HFFc6 (cell line): Measurements from ENCODE around the gene PPM1A. TPM values are rescaled to one million over a fixed set of nuclear protein-coding genes. Genes with fewer than 3 reads are reported as not detected.
"Not testable (repeated sequence)": the region's sequence is repeated elsewhere in the genome, so short reads cannot be mapped to it uniquely, and the experiment has no call there.

Source experiments
- DNase-seq: peaks from one replicate; pipeline ENCODE4 v3.0.0-alpha.2; 2018
- H3K27ac Mint-ChIP-seq: 2 replicates; pipeline ENCODE4 v1.8.0; 2020; ENCODE audit warnings: mild to moderate bottlenecking, mixed read lengths
- H3K27me3 Mint-ChIP-seq: 2 replicates; pipeline ENCODE4 v1.8.0; 2021; ENCODE audit warnings: mild to moderate bottlenecking, moderate library complexity, mixed read lengths; ENCODE audit not compliant: insufficient read depth
- H3K36me3 Mint-ChIP-seq: 2 replicates; pipeline ENCODE4 v1.8.0; 2021; ENCODE audit warnings: low read depth, mixed read lengths
- H3K4me1 Mint-ChIP-seq: 2 replicates; pipeline ENCODE4 v1.8.0; 2020; ENCODE audit warnings: low read depth, mixed read lengths
- H3K4me3 Mint-ChIP-seq: 2 replicates; pipeline ENCODE4 v1.8.0; 2020; ENCODE audit warnings: mild to moderate bottlenecking, moderate library complexity, mixed read lengths
- H3K9me3 Mint-ChIP-seq: 2 replicates; pipeline ENCODE4 v1.8.0; 2020; ENCODE audit warnings: mild to moderate bottlenecking, mixed read lengths
- total RNA-seq, 6 experiments: library from RNA; stranded (reverse); fragmentation: NEBNext Ultra II Directional; extraction: Animal tissue kit (Norgen Biotek cat#: 25700); gene quantifications; 2 replicates in 1 of 6; 3 replicates in 5 of 6; pipeline ENCODE4 v1.2.3, GENCODE V29; 2021
- TF ChIP-seq, protein P1 (sequence below): fragments of 200-600 bp; sonication (generic); IDR thresholded peaks from 2 replicates; pipeline ENCODE4 v1.5.0; 2021; ENCODE audit warnings: antibody characterized with exemption, mild to moderate bottlenecking

PPM1A gene
- total RNA-seq, 6 experiments from 2014 or later, result 35.2 to 38.0 (median 36.5) TPM

DNA sequence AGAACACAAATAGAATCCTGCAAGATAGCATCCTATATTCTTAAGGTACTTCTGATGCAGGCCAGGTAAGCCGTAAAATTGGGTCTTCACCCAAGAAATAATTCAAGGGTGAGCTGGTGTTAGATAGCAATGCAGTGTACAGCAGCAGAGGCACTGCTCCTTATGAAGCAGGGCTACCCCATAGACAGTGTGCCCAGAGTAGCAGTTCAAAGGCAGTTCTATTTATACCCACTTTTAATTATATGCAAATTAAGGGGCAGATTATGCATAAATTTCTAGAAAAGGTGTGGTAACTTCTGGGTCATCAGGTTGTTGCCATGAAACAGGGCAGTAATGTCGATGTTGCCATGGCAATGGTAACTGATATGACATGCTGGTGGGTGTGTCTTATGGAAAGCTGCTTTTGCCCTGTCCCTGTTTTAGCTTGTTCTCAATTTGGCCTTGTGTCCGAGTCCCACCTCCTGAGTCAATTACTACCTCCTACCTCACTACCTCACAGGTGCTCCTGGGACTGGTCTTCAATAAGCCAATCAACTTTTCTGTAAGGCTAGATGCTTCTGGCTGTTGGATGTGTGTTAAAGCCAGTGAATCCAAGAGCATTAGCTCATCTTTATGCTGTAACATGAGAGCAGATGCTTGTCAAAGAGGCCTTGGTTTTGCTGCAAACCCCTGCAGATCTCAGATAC lies 61.0 kb downstream of the PPM1A start:
- TF ChIP-seq, protein P1, sequence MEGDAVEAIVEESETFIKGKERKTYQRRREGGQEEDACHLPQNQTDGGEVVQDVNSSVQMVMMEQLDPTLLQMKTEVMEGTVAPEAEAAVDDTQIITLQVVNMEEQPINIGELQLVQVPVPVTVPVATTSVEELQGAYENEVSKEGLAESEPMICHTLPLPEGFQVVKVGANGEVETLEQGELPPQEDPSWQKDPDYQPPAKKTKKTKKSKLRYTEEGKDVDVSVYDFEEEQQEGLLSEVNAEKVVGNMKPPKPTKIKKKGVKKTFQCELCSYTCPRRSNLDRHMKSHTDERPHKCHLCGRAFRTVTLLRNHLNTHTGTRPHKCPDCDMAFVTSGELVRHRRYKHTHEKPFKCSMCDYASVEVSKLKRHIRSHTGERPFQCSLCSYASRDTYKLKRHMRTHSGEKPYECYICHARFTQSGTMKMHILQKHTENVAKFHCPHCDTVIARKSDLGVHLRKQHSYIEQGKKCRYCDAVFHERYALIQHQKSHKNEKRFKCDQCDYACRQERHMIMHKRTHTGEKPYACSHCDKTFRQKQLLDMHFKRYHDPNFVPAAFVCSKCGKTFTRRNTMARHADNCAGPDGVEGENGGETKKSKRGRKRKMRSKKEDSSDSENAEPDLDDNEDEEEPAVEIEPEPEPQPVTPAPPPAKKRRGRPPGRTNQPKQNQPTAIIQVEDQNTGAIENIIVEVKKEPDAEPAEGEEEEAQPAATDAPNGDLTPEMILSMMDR, result no peak
- Mint-ChIP-seq H3K4me3 (no peak overlapping the region), H3K4me1 (peaks cover 8% of the 10 kb centered on the region), H3K36me3 (no peaks in the 10 kb centered on the region), H3K27me3 (peaks cover 6% of the 10 kb centered on the region; the same call in 1 of the 2 replicates), H3K9me3 (no peaks in the 10 kb centered on the region), H3K27ac (no peak overlapping the region)
- no peak for DNase-seq

DNA sequence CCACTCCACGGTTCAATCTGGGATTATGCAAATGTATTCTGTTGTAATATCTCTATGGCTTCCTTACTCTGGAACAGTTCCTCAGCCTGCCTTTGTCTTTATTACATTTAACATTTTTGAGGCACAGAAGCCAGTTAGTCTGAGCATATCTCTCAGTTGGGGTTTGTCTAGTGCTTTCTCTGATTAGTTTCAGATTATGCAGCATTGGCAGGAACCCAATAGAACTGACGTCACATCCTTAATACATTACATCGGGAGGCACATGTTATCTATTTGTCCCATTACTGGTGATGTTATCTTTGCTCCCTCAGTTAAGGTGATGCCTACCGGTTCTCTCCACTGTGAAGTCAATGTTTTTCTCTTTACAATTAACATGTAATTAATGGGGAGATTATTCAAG lies 62.4 kb downstream of the PPM1A start:
- Mint-ChIP-seq H3K9me3 (no peaks in the 10 kb centered on the region), H3K36me3 (no peaks in the 10 kb centered on the region), H3K27ac (no peak overlapping the region), H3K27me3 (peaks cover 6% of the 10 kb centered on the region; the same call in 1 of the 2 replicates), H3K4me3 (no peak overlapping the region), H3K4me1 (peaks cover 8% of the 10 kb centered on the region)
- DNase-seq, result peak; percentile 28
- TF ChIP-seq, protein P1, result no peak

DNA sequence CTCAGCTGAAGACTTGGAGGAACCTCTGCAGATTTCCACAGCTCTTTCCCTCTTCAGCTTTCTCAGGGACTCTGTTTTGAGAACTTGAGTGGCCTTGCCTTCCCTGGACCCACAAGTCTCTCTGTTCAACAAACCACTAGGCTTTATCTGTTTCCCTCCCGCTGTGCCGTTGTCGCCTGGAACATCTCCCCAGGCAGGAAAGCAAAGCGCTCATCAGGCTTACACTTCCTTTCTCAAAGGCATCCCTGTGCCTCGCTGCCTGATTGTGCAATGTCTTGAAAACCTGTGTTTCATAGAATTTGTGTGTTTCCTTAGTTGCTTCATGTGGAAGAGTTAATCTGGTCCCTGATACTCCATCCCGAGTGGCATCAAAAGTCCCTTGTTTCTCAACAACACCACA lies 64.1 kb downstream of the PPM1A start:
- H3K9me3 Mint-ChIP-seq, result no peaks in the 10 kb centered on the region
- no peaks in the 10 kb centered on the region for H3K36me3 Mint-ChIP-seq
- TF ChIP-seq, protein P1, result no peak
- peaks cover 20% of the 10 kb centered on the region for H3K27me3 Mint-ChIP-seq
- H3K4me3 Mint-ChIP-seq, result no peak overlapping the region
- H3K4me1 Mint-ChIP-seq, result peaks cover 8% of the 10 kb centered on the region
- no peak overlapping the region for H3K27ac Mint-ChIP-seq
- DNase-seq, result no peak

DNA sequence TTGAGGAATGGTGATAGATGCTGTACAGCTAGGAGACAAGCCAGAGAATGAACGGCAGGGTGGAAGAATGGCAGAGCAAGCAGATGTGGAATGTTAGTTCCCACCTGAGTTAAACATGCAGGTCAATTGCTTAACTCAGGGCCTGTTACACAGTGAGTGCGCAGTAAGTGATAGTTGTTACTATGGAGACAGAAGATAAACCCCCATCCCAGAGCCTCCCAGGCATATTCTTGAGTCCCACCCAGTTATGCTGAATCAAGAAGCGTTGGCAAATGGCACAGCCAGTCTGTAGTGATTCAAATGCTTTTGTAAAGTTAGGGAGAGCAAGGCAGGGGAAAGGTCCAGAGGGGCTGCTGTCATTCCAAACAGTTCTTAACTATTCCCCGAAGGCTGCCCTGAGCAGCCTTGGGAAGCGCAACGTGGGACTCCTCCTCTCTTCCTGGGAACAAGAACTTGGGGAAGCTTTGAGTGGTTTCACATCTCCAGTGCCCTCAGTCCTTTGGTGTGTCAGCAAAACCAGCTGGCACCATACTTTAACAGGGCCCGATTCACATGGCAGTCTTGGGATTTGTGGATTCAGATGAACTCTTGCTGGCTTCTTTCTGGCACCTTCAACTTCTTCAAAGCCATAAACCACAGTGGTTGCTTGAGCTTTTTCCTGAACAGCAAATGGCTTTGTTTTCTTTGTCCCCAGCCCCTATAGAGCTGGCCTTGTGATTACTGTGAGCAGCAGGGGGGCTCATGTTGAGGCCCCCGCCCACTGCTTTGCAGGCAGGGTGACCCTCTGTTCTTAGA lies 66.4 kb downstream of the PPM1A start:
- TF ChIP-seq, protein P1, result no peak
- Mint-ChIP-seq H3K9me3 (no peaks in the 10 kb centered on the region), H3K4me1 (peaks cover 8% of the 10 kb centered on the region), H3K27me3 (peaks cover 20% of the 10 kb centered on the region), H3K36me3 (no peaks in the 10 kb centered on the region), H3K4me3 (no peak overlapping the region), H3K27ac (no peak overlapping the region)
- DNase-seq, result no peak

DNA sequence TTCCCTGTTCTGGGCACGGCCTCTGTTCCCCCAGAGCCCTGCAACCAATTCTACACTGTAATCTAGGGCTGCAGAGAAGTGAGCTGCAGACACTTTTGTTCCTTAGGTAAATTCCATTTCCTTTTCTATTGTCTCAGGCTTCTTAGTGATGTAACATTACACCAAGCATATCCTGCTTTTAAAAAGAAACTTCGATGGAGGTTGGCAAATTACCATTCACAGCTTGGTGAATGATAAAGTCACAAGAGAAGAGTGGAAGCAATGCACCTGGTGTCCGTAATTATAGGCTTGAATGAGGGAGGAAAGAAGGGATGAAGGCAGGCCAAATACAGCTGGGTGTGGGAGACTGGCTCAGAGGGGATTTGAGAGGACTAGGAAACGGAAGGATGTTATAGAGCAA lies 68.6 kb downstream of the PPM1A start:
- Mint-ChIP-seq H3K27ac (no peak overlapping the region), H3K4me3 (no peak overlapping the region), H3K36me3 (no peaks in the 10 kb centered on the region), H3K27me3 (peaks cover 21% of the 10 kb centered on the region), H3K9me3 (no peaks in the 10 kb centered on the region), H3K4me1 (no peaks in the 10 kb centered on the region)
- no peak for DNase-seq
- TF ChIP-seq, protein P1, result no peak

DNA sequence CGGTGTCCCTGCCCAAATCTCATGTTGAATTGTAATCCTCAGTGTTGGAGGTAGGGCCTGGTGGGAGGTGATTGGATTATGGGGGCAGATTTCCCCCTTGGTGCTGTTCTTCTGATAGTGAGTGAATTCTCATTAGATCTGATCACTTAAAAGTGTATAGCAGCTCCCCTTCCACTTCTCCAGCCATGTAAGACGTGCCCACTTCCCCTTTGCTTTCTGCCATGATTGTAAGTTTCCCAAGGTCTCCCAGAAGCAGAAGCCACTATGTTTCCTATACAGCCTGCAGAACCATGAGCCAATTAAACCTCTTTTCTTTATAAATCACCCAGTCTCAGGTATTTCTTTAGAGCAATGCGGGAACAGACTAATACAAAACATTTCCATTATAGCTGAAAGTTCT lies 71.8 kb downstream of the PPM1A start:
- H3K27me3 Mint-ChIP-seq, result peaks cover 26% of the 10 kb centered on the region
- H3K36me3 Mint-ChIP-seq, H3K4me3 Mint-ChIP-seq, DNase-seq, H3K4me1 Mint-ChIP-seq, H3K27ac Mint-ChIP-seq, H3K9me3 Mint-ChIP-seq: not testable (repeated sequence)
